Germinal center (tissue), 1 donor: ENCODE data around the gene HSD17B8.
A peak's percentile ranks its signal among the peaks of the same experiment; 100 is the strongest.

Experiments used
- DNase-seq: peaks from one replicate; pipeline ENCODE4 v3.0.0; 2012; ENCODE audit warnings: mixed read lengths, low spot score

Gene HSD17B8

GRCh38 chr6:33204415-33205190 is at the start of gene HSD17B8:
Gene HSD17B8 (plus strand): TSS chr6:33204655. CDS start chr6:33204669, 14 bp downstream.
- peak; percentile 97 for DNase-seq

DNA sequence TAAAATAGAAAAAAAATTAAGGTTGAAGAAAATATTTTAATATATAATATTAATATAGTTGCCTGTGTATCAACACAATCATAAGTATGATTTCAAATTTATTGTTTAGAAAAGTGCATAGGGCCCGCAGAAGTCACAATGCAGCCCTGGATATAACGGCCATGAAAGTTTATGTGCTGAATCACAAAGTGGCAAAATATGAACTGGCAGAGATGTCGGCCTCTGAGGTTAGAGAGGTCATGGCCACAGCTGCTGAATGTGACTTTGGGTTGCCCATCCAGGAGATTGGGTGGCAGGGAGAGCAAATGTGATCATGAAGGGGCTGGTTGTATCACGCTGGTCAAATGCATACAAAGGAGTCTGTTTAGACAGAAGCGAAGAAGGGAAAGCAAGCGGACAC is 47.9 kb upstream of the HSD17B8 start:
- no peak for DNase-seq

- DNase-seq: no peak
These were observed 47.5 kb upstream of the HSD17B8 start for GRCh38 chr6:33156964-33157363.

DNA sequence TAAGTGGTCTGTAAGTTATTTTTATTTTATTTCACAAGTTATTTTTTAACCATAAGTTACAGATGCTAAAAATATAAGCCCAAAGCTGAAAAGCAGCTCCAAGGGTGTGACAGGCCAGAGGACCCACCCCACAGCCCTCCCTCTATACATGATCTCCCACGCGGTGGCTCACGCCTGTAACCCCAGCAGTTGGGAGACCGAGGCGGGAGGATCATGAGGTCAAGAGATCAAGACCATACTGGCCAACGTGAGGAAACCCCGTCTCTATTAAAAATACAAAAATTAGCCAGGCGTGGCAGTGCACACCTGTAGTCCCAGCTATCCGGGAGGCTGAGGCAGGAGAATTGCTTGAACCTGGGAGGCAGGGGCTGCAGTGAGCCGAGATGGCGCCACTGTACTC is 44.4 kb upstream of the HSD17B8 start:
- no peak for DNase-seq

GRCh38 chr6:33160728-33161344 is 43.6 kb upstream of the HSD17B8 start:
- DNase-seq: no peak

GRCh38 chr6:33161354-33162331 is 42.8 kb upstream of the HSD17B8 start:
- DNase-seq: peak; percentile 90

- DNase-seq: no peak
These were observed 40.9 kb upstream of the HSD17B8 start for GRCh38 chr6:33163540-33163939.

- DNase-seq: no peak
These were observed 40.3 kb upstream of the HSD17B8 start for GRCh38 chr6:33164176-33164575.

DNA sequence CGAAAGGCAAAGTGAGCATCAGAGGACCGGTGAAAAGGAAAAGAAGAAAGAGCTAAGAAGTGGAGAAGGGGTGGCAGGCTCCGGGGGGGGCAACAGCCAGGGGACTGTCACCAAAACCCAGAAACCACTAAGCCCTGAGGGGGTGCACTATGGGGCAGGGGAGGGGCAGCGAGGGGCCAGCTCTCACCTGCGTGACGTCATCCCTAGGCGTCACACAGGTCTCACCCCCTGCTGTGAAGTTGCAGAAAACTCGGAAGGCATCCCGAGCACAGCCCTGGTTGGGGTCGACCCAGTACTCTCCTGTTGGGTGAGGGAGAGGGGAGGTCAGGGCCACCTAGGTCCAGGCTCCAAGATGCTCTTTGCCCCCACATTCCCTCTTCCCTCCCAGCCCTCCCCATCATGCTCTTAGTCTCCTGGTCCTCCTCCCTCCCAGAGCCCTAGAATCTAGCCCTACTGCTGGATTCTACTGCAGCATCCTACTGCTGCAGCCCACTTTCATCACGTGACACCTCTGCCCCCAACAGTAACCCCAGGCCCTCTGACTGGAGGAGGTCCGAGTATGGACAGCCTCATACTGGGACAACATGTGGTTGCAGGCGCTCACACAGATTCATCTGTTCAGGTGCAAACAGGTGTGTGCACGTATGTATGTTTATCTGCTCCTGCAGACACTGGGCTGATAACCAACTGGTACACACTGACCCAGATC is 39.6 kb upstream of the HSD17B8 start:
- DNase-seq: no peak

GRCh38 chr6:33165581-33166258 is 38.7 kb upstream of the HSD17B8 start:
- no peak for DNase-seq

DNA sequence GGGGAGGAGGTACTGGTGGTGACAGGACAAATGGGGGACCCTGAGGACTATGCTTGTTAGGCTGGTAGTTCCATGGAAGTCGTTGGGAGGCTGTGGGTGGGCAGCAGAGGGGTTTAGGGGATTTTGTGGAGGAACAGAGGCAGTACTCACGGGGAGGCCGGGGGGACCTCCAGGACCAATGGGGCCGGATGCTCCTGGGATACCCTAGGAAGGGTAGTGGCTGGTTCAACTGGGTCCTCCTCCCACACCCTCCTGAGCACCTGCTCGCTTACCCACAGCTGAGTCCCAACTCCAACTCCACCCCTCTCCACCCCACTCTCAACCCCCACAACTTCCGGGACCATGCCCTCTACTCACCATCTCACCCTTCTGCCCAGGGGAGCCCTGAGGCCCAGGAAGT is 38.1 kb upstream of the HSD17B8 start:
- no peak for DNase-seq

GRCh38 chr6:33166811-33167210 is 37.6 kb upstream of the HSD17B8 start:
- DNase-seq: no peak

DNA sequence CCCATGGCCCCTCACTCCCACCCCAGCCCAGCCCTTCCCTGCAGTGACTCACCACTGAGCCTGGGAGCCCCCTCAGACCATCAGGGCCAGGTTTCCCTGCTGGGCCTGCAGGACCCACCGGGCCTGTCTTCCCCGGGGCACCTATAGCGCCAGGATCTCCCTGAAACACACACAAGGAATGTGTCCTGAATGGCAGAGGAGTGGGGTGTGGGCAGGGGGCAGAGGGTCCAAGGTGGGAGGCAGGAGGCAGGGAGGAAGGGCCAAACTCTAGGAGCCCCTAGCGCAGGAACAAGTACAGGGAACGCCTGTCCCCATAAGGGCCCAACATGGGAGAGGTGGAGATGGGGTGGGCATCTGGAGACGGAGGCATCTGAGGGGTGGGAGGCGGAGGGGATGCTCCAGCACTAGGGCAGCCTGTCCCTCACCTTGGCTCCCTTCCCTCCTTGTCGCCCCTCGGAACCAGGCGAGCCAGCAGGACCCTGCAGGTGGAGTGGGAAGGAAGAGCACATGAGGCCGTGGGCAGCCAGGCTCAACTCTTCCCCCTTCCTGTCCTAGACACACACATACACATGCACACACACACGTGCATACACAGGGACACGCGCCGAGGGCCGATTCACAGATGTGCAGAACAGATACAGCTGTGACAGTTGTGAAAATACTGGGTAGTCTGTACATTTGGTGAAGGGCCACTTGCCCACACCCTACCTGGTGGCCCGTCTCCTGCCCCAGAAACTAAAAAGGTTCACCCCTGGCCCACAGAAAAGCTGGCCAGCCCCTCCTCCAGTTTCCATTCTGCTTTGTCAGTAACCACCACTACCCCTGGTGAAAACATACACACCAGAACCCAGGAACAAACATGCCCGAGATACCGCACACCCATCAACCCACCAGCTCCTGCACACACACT is 36.8 kb upstream of the HSD17B8 start:
- no peak for DNase-seq

- no peak for DNase-seq
These were observed 36.2 kb upstream of the HSD17B8 start for GRCh38 chr6:33168284-33168601.

DNA sequence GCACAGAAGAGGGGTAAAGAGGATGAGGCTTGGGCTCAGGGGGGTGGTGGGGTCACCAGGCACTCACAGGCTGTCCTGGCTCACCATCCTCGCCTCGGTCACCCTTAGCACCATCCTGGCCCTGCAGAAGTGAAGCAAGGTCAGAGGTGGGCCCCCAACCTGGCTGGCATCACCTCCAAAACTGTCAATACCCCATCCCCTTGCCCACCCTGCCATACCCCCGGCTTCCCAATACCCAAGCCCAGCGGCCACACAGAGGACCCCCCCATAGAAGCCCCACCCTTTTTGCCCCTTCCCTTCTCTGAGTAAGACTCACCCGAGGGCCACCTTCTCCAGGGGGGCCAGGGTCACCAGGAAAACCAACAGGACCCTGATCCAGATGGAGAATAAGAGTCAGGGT is 35.8 kb upstream of the HSD17B8 start:
- no peak for DNase-seq

GRCh38 chr6:33169291-33170175 is 34.9 kb upstream of the HSD17B8 start:
- no peak for DNase-seq

- DNase-seq: no peak
These were observed 34.1 kb upstream of the HSD17B8 start for GRCh38 chr6:33170176-33171015.
